ENCODE results near the gene ERGIC1. TPM values are rescaled to one million over a fixed set of nuclear protein-coding genes. Genes with fewer than 3 reads are reported as not detected.
A peak's percentile ranks its signal among the peaks of the same experiment; 100 is the strongest.
"Not testable (repeated sequence)": the region's sequence is repeated elsewhere in the genome, so short reads cannot be mapped to it uniquely, and the experiment has no call there.

The ERGIC1 gene
- total RNA-seq, 1 donor: 109 TPM

- H3K27me3 ChIP-seq (ENCODE audit: insufficient read depth, low read length): no peaks in the 10 kb centered on the region
- H2AFZ ChIP-seq (ENCODE audit: low read length): no peak overlapping the region
- peaks cover 12% of the 10 kb centered on the region for H4K20me1 ChIP-seq (ENCODE audit: insufficient read depth, low read length)
- H3K27ac ChIP-seq (ENCODE audit: low read depth, low read length): no peak overlapping the region
- no peak for DNase-seq (ENCODE audit: insufficient read length, low spot score, missing footprints)
- H3K4me1 ChIP-seq (ENCODE audit: insufficient read depth, low read length): peaks cover 10% of the 10 kb centered on the region
- H3K36me3 ChIP-seq (ENCODE audit: insufficient read depth, low read length): peaks cover 7% of the 10 kb centered on the region
- TF ChIP-seq, protein P1, sequence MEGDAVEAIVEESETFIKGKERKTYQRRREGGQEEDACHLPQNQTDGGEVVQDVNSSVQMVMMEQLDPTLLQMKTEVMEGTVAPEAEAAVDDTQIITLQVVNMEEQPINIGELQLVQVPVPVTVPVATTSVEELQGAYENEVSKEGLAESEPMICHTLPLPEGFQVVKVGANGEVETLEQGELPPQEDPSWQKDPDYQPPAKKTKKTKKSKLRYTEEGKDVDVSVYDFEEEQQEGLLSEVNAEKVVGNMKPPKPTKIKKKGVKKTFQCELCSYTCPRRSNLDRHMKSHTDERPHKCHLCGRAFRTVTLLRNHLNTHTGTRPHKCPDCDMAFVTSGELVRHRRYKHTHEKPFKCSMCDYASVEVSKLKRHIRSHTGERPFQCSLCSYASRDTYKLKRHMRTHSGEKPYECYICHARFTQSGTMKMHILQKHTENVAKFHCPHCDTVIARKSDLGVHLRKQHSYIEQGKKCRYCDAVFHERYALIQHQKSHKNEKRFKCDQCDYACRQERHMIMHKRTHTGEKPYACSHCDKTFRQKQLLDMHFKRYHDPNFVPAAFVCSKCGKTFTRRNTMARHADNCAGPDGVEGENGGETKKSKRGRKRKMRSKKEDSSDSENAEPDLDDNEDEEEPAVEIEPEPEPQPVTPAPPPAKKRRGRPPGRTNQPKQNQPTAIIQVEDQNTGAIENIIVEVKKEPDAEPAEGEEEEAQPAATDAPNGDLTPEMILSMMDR (IDR thresholded peaks at IDR 0.05; ENCODE audit: extremely low read depth, low read depth, low read length): no peak
- no peak overlapping the region for H3K4me3 ChIP-seq (ENCODE audit: insufficient read depth, low read length)
- H3K9me3 ChIP-seq (ENCODE audit: low read depth, low read length): no peaks in the 10 kb centered on the region
- H3K79me2 ChIP-seq (ENCODE audit: insufficient read depth, low read length): peaks cover 90% of the 10 kb centered on the region
- no peak overlapping the region for H3K4me2 ChIP-seq (ENCODE audit: insufficient read depth, low read length)
Observed at GRCh38 chr5:172848419-172848818, 14.4 kb downstream of the ERGIC1 start.

DNA sequence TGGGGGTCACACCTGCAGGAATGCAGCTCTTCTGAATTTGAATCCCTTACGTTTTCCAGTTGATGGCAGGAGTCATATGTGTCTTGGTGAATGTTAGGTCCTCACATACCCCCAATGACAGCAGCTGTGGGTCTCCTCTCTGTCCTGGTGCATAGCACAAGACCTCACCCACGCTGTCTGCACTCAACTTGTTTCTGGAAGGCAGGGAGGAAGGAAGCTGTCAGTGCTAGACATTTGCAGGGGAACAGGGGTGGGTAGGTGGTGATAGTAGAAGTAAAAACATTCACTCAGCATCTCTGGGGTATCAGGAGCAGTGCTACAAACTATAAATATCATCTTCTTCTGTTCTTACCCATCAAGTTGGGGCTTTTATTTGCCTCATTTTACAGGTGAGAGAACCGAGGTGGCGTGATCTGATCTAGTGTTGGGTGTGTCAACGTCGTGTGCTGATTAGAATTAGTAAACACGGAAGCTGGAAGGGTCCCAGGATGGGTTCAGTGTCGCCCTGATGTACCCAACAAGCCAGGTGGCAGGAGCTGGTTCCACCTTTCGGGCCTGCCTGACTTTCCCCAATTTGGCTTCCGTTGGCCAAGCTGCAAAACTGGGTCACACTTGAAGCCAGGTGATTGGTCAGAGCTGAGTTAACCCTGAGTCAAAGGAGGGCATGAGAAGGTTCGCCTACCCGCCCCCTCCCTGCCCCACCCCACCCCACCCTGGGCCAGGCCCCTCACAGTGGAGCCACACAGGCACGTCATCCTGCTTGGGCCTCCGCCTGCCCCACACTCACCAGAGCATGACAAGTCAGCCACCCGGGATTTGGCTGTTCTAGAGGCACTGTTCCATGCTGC is 15.8 kb downstream of the ERGIC1 start:
- DNase-seq (ENCODE audit: insufficient read length, low spot score, missing footprints): peak; percentile 71
- no peaks in the 10 kb centered on the region for H3K27me3 ChIP-seq (ENCODE audit: insufficient read depth, low read length)
- peaks cover 89% of the 10 kb centered on the region for H3K79me2 ChIP-seq (ENCODE audit: insufficient read depth, low read length)
- no peak overlapping the region for H3K4me2 ChIP-seq (ENCODE audit: insufficient read depth, low read length)
- peaks cover 4% of the 10 kb centered on the region for H4K20me1 ChIP-seq (ENCODE audit: insufficient read depth, low read length)
- TF ChIP-seq, protein P1 (IDR thresholded peaks at IDR 0.05; ENCODE audit: extremely low read depth, low read depth, low read length): no peak
- H3K4me1 ChIP-seq (ENCODE audit: insufficient read depth, low read length): peaks cover 20% of the 10 kb centered on the region
- H3K36me3 ChIP-seq (ENCODE audit: insufficient read depth, low read length): no peaks in the 10 kb centered on the region
- no peak overlapping the region for H2AFZ ChIP-seq (ENCODE audit: low read length)
- no peak overlapping the region for H3K4me3 ChIP-seq (ENCODE audit: insufficient read depth, low read length)
- peak overlapping the region; percentile 57 for H3K27ac ChIP-seq (ENCODE audit: low read depth, low read length)
- H3K9me3 ChIP-seq (ENCODE audit: low read depth, low read length): no peaks in the 10 kb centered on the region

DNA sequence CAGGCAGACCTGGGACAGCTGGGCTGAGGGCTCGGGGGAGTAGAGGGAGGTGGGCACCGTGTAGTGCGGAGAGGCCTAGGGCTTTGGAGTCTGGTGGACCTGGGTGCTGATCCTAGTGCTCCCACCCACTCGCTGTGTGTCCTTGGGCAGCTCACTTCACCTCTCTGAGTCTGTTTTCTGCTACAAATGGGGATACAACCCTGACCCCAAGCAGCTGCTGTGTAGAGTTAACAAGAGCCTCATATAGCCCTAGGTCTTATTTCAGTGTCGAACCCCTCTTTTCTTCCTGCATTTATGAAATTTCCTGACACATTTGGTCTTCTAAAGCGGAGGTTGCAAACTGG is 16.4 kb downstream of the ERGIC1 start:
- Histone ChIP-seq H3K36me3 (ENCODE audit: insufficient read depth, low read length) (no peaks in the 10 kb centered on the region), H3K4me2 (ENCODE audit: insufficient read depth, low read length) (no peak overlapping the region), H3K79me2 (ENCODE audit: insufficient read depth, low read length) (peaks cover 89% of the 10 kb centered on the region), H3K4me3 (ENCODE audit: insufficient read depth, low read length) (no peak overlapping the region), H2AFZ (ENCODE audit: low read length) (no peak overlapping the region), H3K27me3 (ENCODE audit: insufficient read depth, low read length) (no peaks in the 10 kb centered on the region), H3K27ac (ENCODE audit: low read depth, low read length) (peak overlapping the region; percentile 51), H3K4me1 (ENCODE audit: insufficient read depth, low read length) (peaks cover 26% of the 10 kb centered on the region), H3K9me3 (ENCODE audit: low read depth, low read length) (no peaks in the 10 kb centered on the region), H4K20me1 (ENCODE audit: insufficient read depth, low read length) (peaks cover 4% of the 10 kb centered on the region)
- DNase-seq (ENCODE audit: insufficient read length, low spot score, missing footprints): no peak
- TF ChIP-seq, protein P1 (IDR thresholded peaks at IDR 0.05; ENCODE audit: extremely low read depth, low read depth, low read length): no peak

GRCh38 chr5:172851254-172851653 is 17.2 kb downstream of the ERGIC1 start:
- not testable (repeated sequence) for DNase-seq (ENCODE audit: insufficient read length, low spot score, missing footprints); H3K36me3 ChIP-seq (ENCODE audit: insufficient read depth, low read length); H3K27me3 ChIP-seq (ENCODE audit: insufficient read depth, low read length); H3K4me2 ChIP-seq (ENCODE audit: insufficient read depth, low read length); H2AFZ ChIP-seq (ENCODE audit: low read length); H3K4me3 ChIP-seq (ENCODE audit: insufficient read depth, low read length); H3K9me3 ChIP-seq (ENCODE audit: low read depth, low read length); H4K20me1 ChIP-seq (ENCODE audit: insufficient read depth, low read length)
- Histone ChIP-seq H3K4me1 (ENCODE audit: insufficient read depth, low read length) (peaks cover 32% of the 10 kb centered on the region), H3K79me2 (ENCODE audit: insufficient read depth, low read length) (peaks cover 89% of the 10 kb centered on the region), H3K27ac (ENCODE audit: low read depth, low read length) (peak overlapping the region; percentile 84)

Data from osteoblast (primary cell).